Neural cell (in vitro differentiated cells): ENCODE data around the gene SLK. TPM values are rescaled to one million over a fixed set of nuclear protein-coding genes. Genes with fewer than 3 reads are reported as not detected.

Experiments
- H2AFZ ChIP-seq: fragments of 200-600, 300-800 bp; sonication (generic), shearing (Covaris generic); 2 replicates; pipeline ENCODE4 v1.6.0; 2014; ENCODE audit warnings: low read depth, mild to moderate bottlenecking, antibody characterized with exemption, low read length, moderate library complexity
- H3F3A ChIP-seq: fragments of 200-600 bp; shearing (Covaris generic); 2 replicates; pipeline ENCODE4 v1.6.1; 2016; ENCODE audit warnings: mild to moderate bottlenecking, moderate library complexity, mixed read lengths, antibody characterized with exemption, low read length; ENCODE audit not compliant: insufficient read depth, poor library complexity, severe bottlenecking
- H3K27ac ChIP-seq: fragments of 200-600, 300-800 bp; sonication (generic), shearing (Covaris generic); 2 replicates; pipeline ENCODE4 v1.5.1; 2014; ENCODE audit warnings: mild to moderate bottlenecking, low read length, moderate library complexity
- H3K27me3 ChIP-seq: fragments of 300-800, 200-600 bp; sonication (generic), shearing (Covaris generic); 2 replicates; pipeline ENCODE4 v1.6.0; 2014; ENCODE audit warnings: mild to moderate bottlenecking, low read depth, low read length, moderate library complexity; ENCODE audit not compliant: insufficient read depth
- H3K36me3 ChIP-seq: fragments of 300-800, 200-600 bp; sonication (generic), shearing (Covaris generic); 2 replicates; pipeline ENCODE4 v1.5.1; 2014; ENCODE audit warnings: mild to moderate bottlenecking, antibody characterized with exemption, low read length, moderate library complexity; ENCODE audit not compliant: insufficient read depth
- H3K4me2 ChIP-seq: fragments of 300-800, 200-600 bp; sonication (generic), shearing (Covaris generic); 2 replicates; pipeline ENCODE4 v1.6.0; 2014; ENCODE audit warnings: mild to moderate bottlenecking, low read length
- H3K4me3 ChIP-seq: fragments of 300-800, 200-600 bp; sonication (generic), shearing (Covaris generic); 2 replicates; pipeline ENCODE4 v1.5.1; 2014; ENCODE audit warnings: mild to moderate bottlenecking, low read length, moderate library complexity
- H3K79me2 ChIP-seq: fragments of 200-600 bp; shearing (Covaris generic); replicated peaks from 2 replicates; pipeline ENCODE4 v1.6.0; 2014; ENCODE audit warnings: mild to moderate bottlenecking, low read length, moderate library complexity; ENCODE audit not compliant: insufficient read depth
- H3K9ac ChIP-seq: fragments of 300-800, 200-600 bp; sonication (generic), shearing (Covaris generic); 2 replicates; pipeline ENCODE4 v1.6.1; 2016; ENCODE audit warnings: mild to moderate bottlenecking, low read length, mixed read lengths
- H3K9me2 ChIP-seq: fragments of 200-600 bp; shearing (Covaris generic); 2 replicates; pipeline ENCODE4 v1.6.1; 2016; ENCODE audit warnings: mild to moderate bottlenecking, low read length, mixed read lengths; ENCODE audit not compliant: insufficient read depth
- H3K9me3 ChIP-seq: fragments of 200-600, 300-800 bp; sonication (generic), shearing (Covaris generic); 2 replicates; pipeline ENCODE4 v1.6.1; 2016; ENCODE audit warnings: mild to moderate bottlenecking, mixed run types, low read length, moderate library complexity, mixed read lengths
- H4K20me1 ChIP-seq: fragments of 200-600 bp; shearing (Covaris generic); 2 replicates; pipeline ENCODE4 v1.6.1; 2016; ENCODE audit warnings: mild to moderate bottlenecking, mixed run types; ENCODE audit not compliant: insufficient read depth
- CTCF ChIP-seq: fragments of 450-650 bp; IDR thresholded peaks from 2 replicates; pipeline ENCODE4 v1.5.1; 2014; ENCODE audit warnings: antibody characterized with exemption, mild to moderate bottlenecking, moderate library complexity; ENCODE audit not compliant: poor library complexity, severe bottlenecking
- EP300 ChIP-seq: fragments of 450-650 bp; conservative IDR thresholded peaks from 2 replicates; pipeline ENCODE4 v1.6.1; 2014; ENCODE audit warnings: antibody characterized with exemption, mild to moderate bottlenecking, moderate library complexity; ENCODE audit not compliant: poor library complexity, severe bottlenecking
- EZH2 ChIP-seq: fragments of 200-600, 300-800 bp; shearing (Covaris generic), sonication (generic); IDR thresholded peaks from 2 replicates; pipeline ENCODE4 v1.6.1; 2014; ENCODE audit warnings: antibody characterized with exemption, low read length, borderline replicate concordance, mild to moderate bottlenecking; ENCODE audit not compliant: insufficient read depth, poor library complexity, severe bottlenecking
- MXI1 ChIP-seq: fragments of 450-650 bp; conservative IDR thresholded peaks from 2 replicates; pipeline ENCODE4 v1.6.1; 2014; ENCODE audit warnings: antibody characterized with exemption, mild to moderate bottlenecking; ENCODE audit not compliant: poor library complexity, severe bottlenecking
- POLR2AphosphoS5 ChIP-seq: IDR thresholded peaks from 2 replicates; pipeline ENCODE4 v1.6.1; 2012
- RAD21 ChIP-seq: fragments of 450-650 bp; conservative IDR thresholded peaks from 2 replicates; pipeline ENCODE4 v1.6.1; 2014; ENCODE audit warnings: antibody characterized with exemption, mild to moderate bottlenecking, moderate library complexity
- REST ChIP-seq: IDR thresholded peaks from 2 replicates; pipeline ENCODE4 v1.6.1; 2012; ENCODE audit warnings: borderline replicate concordance
- SMC3 ChIP-seq: fragments of 450-650 bp; conservative IDR thresholded peaks from 2 replicates; pipeline ENCODE4 v1.6.1; 2014; ENCODE audit warnings: antibody characterized with exemption, mild to moderate bottlenecking, moderate library complexity; ENCODE audit not compliant: poor library complexity
- TAF1 ChIP-seq: IDR thresholded peaks from 2 replicates; pipeline ENCODE4 v1.6.1; 2012; ENCODE audit warnings: low read depth
- polyA plus RNA-seq: library from polyadenylated mRNA; depleted of rRNA; stranded (reverse); fragments of >200 nt; gene quantifications from 2 replicates; pipeline ENCODE4 v1.2.3, GENCODE V29; 2014

SLK gene
- polyA plus RNA-seq, 1 donor from 2014 or later, result 23.7 TPM

GRCh38 chr10:104041891-104042535 is 75.1 kb downstream of the SLK start:
- H4K20me1 ChIP-seq, result no peaks in the 10 kb centered on the region
- H2AFZ ChIP-seq, result no peak overlapping the region
- no peaks in the 10 kb centered on the region for H3K36me3 ChIP-seq
- no peak overlapping the region for H3K27ac ChIP-seq
- no peak overlapping the region for H3K4me2 ChIP-seq
- no peaks in the 10 kb centered on the region for H3K27me3 ChIP-seq
- no peak overlapping the region for H3K9ac ChIP-seq
- H3K9me3 ChIP-seq, result no peaks in the 10 kb centered on the region
- TF ChIP-seq POLR2AphosphoS5, result no peak
- no peak for TF ChIP-seq EP300
- TF ChIP-seq SMC3, result no peak
- TF ChIP-seq RAD21, result no peak
- H3K79me2 ChIP-seq, result no peaks in the 10 kb centered on the region
- H3F3A ChIP-seq, result no peaks in the 10 kb centered on the region
- no peak overlapping the region for H3K4me3 ChIP-seq
- H3K9me2 ChIP-seq, result no peaks in the 10 kb centered on the region

GRCh38 chr10:104043185-104043830 is 76.4 kb downstream of the SLK start:
- no peaks in the 10 kb centered on the region for H3K9me2 ChIP-seq
- no peaks in the 10 kb centered on the region for H3K79me2 ChIP-seq
- H3F3A ChIP-seq, result no peaks in the 10 kb centered on the region
- no peaks in the 10 kb centered on the region for H3K36me3 ChIP-seq
- no peak overlapping the region for H3K27ac ChIP-seq
- TF ChIP-seq EZH2 (no peak), POLR2AphosphoS5 (no peak), REST (no peak), SMC3 (no peak), MXI1 (no peak), CTCF (no peak), EP300 (no peak), TAF1 (no peak), RAD21 (no peak)
- no peaks in the 10 kb centered on the region for H3K27me3 ChIP-seq
- no peak overlapping the region for H2AFZ ChIP-seq
- H4K20me1 ChIP-seq, result no peaks in the 10 kb centered on the region
- no peak overlapping the region for H3K4me3 ChIP-seq
- H3K9ac ChIP-seq, result no peak overlapping the region
- H3K4me2 ChIP-seq, result no peak overlapping the region
- H3K9me3 ChIP-seq, result no peaks in the 10 kb centered on the region
